ENCODE results near the gene LINC01488.

DNA sequence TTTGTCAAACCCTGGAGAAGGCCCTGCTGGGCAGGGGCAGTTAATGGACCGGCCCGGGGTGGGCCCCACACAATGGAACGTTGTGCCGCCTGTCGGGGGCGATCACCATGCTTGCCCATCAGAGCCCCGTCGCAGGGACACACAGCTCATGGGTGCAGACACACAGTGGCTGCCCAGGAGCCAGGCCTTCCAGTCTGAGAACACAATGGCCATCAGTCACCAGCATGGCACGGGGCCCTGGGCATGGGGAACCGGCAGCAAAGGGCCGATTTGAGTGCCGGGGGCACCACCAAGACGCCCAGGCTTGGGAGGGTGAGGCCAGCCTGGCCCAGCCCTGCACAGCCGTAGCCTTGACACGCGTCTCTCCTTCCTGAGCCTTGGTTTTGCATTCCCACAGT lies 7.1 kb downstream of the LINC01488 start:
- TF ChIP-seq POLR2A (IDR thresholded peaks at IDR 0.05; ENCODE audit: low read length): no peak
- no peak for TF ChIP-seq GATA1 (IDR thresholded peaks at IDR 0.05; ENCODE audit: low read depth, low read length)

Measured in erythroblast (primary cell).